ENCODE measurements around the gene CPSF6. TPM values are rescaled to one million over a fixed set of nuclear protein-coding genes. Genes with fewer than 3 reads are reported as not detected.
A peak's percentile ranks its signal among the peaks of the same experiment; 100 is the strongest.

CPSF6 gene
- total and polyA plus RNA-seq, 2 of the 8 experiments (the other 6 are each of a cell fraction or from before 2014, with no cell fraction given): 92.7 to 167 TPM

GRCh38 chr12:69239922-69240630 lies 707 bp downstream of the CPSF6 start (continued):
- TF ChIP-seq CHD2 (IDR thresholded peaks at IDR 0.05; ENCODE audit: low read length) (no peak), SP4 (IDR thresholded peaks at IDR 0.05; ENCODE audit: low read length) (no peak), CEBPB (IDR thresholded peaks at IDR 0.05; ENCODE audit: low read depth, low read length) (no peak), TEAD4 (IDR thresholded peaks at IDR 0.05; ENCODE audit: low read depth, low read length) (no peak), EP300 (IDR thresholded peaks at IDR 0.05; ENCODE audit: borderline replicate concordance in 1 of 2, low read depth in 2 of 2, low read length in 2 of 2) (no peak), SP2 (IDR thresholded peaks at IDR 0.05; ENCODE audit: low read length) (no peak), TBP (IDR thresholded peaks at IDR 0.05; ENCODE audit: low read depth, low read length) (peak; percentile 61), TCF12 (IDR thresholded peaks at IDR 0.05; ENCODE audit: low read depth, low read length) (no peak), CREB1 (IDR thresholded peaks at IDR 0.05) (no peak), POLR2AphosphoS5 (IDR thresholded peaks at IDR 0.05; ENCODE audit: low read depth, low read length) (peak; percentile 61; the same call in 1 of the 2 replicates), KDM4A (IDR thresholded peaks at IDR 0.05; ENCODE audit: low read depth, low read length, severe bottlenecking) (no peak), SRF (IDR thresholded peaks at IDR 0.05; ENCODE audit: low read depth, low read length) (no peak), CHD1 (IDR thresholded peaks at IDR 0.05; ENCODE audit: low read depth, low read length) (no peak; the same call in 1 of the 2 replicates), POLR2A (IDR thresholded peaks at IDR 0.05; ENCODE audit: control extremely low read depth in 1 of 2, low read depth in 2 of 2, low read length in 2 of 2) (peak in 1 of 2 experiments; percentile 60; a peak in 2 of 3 replicates), CBX8 (IDR thresholded peaks at IDR 0.05; ENCODE audit: borderline replicate concordance, low read depth, low read length) (no peak), BACH1 (IDR thresholded peaks at IDR 0.05; ENCODE audit: low read length) (no peak), SIN3A (conservative IDR thresholded peaks at IDR 0.05 in 1 of 2, IDR thresholded peaks at IDR 0.05 in 1 of 2; ENCODE audit: low read depth in 1 of 2, low read length in 2 of 2) (no peak), RNF2 (IDR thresholded peaks at IDR 0.05; ENCODE audit: borderline replicate concordance, low read depth, low read length, missing control alignments, poor library complexity, severe bottlenecking) (no peak), JUN (IDR thresholded peaks at IDR 0.05; ENCODE audit: low read depth, low read length) (no peak), RXRA (IDR thresholded peaks at IDR 0.05; ENCODE audit: insufficient read depth, low read depth, low read length) (no peak), CTBP2 (IDR thresholded peaks at IDR 0.05; ENCODE audit: borderline replicate concordance, insufficient read depth, insufficient read length, low read length) (no peak), PHF8 (conservative IDR thresholded peaks at IDR 0.05; ENCODE audit: low read depth, low read length) (peak; percentile 76), NRF1 (IDR thresholded peaks at IDR 0.05; ENCODE audit: low read depth, low read length) (no peak), CBX5 (IDR thresholded peaks at IDR 0.05; ENCODE audit: low read depth, low read length) (no peak), HDAC2 (IDR thresholded peaks at IDR 0.05; ENCODE audit: borderline replicate concordance in 1 of 2, low read depth in 2 of 2, low read length in 2 of 2) (0 out of 4 replicates have a peak, but pooled peaks of 1 of the 2 experiments have one; percentile 19)
